HEK293 (cell line): ENCODE measurements around the gene IDUA.

Source experiments
- CTCF ChIA-PET: fragments of 350-600 bp; formaldehyde crosslinking; extraction: SDS; loops from one replicate; lab custom pipeline; 2021; ENCODE audit warnings: antibody characterized with exemption; lab: Yijun Ruan, JAX
- POLR2A ChIA-PET: fragments of 300-600 bp; formaldehyde crosslinking; extraction: SDS; loops from one replicate; lab custom pipeline; 2020; ENCODE audit warnings: antibody characterized with exemption, inconsistent platforms; lab: Yijun Ruan, JAX
- H3K27ac ChIP-seq: fragments of 200-500 bp; sonication (Bioruptor generic); 2 replicates; pipeline ENCODE4 v1.5.1; 2014; ENCODE audit warnings: low read depth, low read length, control low read depth, inconsistent platforms; ENCODE audit errors: extremely low read depth
- H3K36me3 ChIP-seq, 2 experiments: fragments of 200-500 bp in 1 of 2; sonication (Bioruptor generic) in 1 of 2; 1 replicate in 1 of 2; 2 replicates in 1 of 2; pipeline ENCODE4 v1.5.1; 2014 to 2017; ENCODE audit warnings: inconsistent platforms in 2 of 2, low read length in 2 of 2; ENCODE audit not compliant: control insufficient read depth in 2 of 2, insufficient read depth in 1 of 2
- H3K4me1 ChIP-seq: fragments of 200-500 bp; sonication (Bioruptor generic); 2 replicates; pipeline ENCODE4 v1.5.1; 2014; ENCODE audit warnings: mild to moderate bottlenecking, low read length, inconsistent platforms; ENCODE audit not compliant: control insufficient read depth, insufficient read depth
- H3K4me3 ChIP-seq: 2 replicates; pipeline ENCODE4 v1.5.1; 2011; ENCODE audit warnings: low read depth, mild to moderate bottlenecking, control low read depth, low read length, moderate library complexity
- H3K9me3 ChIP-seq: fragments of 200-500 bp; sonication (Bioruptor generic); 2 replicates; pipeline ENCODE4 v1.5.1; 2014; ENCODE audit warnings: low read depth, low read length, inconsistent platforms; ENCODE audit not compliant: control insufficient read depth, insufficient read depth
- BCL11A ChIP-seq: fragments of 450-650 bp; formaldehyde crosslinking; IDR thresholded peaks from 2 replicates; pipeline ENCODE4 v1.5.1; 2016; ENCODE audit warnings: low read depth, missing biosample characterization, missing genetic modification characterization
- HOXD13 ChIP-seq: sonication (generic); formaldehyde crosslinking; IDR thresholded peaks from 2 replicates; pipeline ENCODE4 v1.8.0; 2022; ENCODE audit warnings: missing genetic modification reagents, borderline replicate concordance
- KLF10 ChIP-seq: fragments of 450-650 bp; IDR thresholded peaks from 2 replicates; pipeline ENCODE4 v1.5.1; 2018; ENCODE audit warnings: missing biosample characterization, mild to moderate bottlenecking, missing genetic modification characterization
- KLF7 ChIP-seq: fragments of 450-650 bp; formaldehyde crosslinking; IDR thresholded peaks from 2 replicates; pipeline ENCODE4 v1.5.1; 2016; ENCODE audit warnings: missing biosample characterization, missing genetic modification characterization, borderline replicate concordance
- KLF9 ChIP-seq: fragments of 450-650 bp; formaldehyde crosslinking; IDR thresholded peaks from 2 replicates; pipeline ENCODE4 v1.5.1; 2016; ENCODE audit warnings: missing biosample characterization, missing genetic modification characterization, low read depth
- RBAK ChIP-seq: fragments of 450-650 bp; formaldehyde crosslinking; IDR thresholded peaks from 2 replicates; pipeline ENCODE4 v1.5.1; 2016; ENCODE audit warnings: missing biosample characterization, missing genetic modification characterization
- ZNF335 ChIP-seq: fragments of 450-650 bp; formaldehyde crosslinking; conservative IDR thresholded peaks from 2 replicates; pipeline ENCODE4 v1.5.1; 2016; ENCODE audit warnings: missing biosample characterization, missing genetic modification characterization
- ZNF423 ChIP-seq: fragments of 450-650 bp; formaldehyde crosslinking; IDR thresholded peaks from 2 replicates; pipeline ENCODE4 v1.5.1; 2016; ENCODE audit warnings: missing biosample characterization, missing genetic modification characterization
- ZNF501 ChIP-seq: fragments of 450-650 bp; formaldehyde crosslinking; IDR thresholded peaks from 2 replicates; pipeline ENCODE4 v1.5.1; 2016; ENCODE audit warnings: missing biosample characterization, missing genetic modification characterization
- ZNF529 ChIP-seq: fragments of 450-650 bp; formaldehyde crosslinking; IDR thresholded peaks from 2 replicates; pipeline ENCODE4 v1.5.1; 2017; ENCODE audit warnings: missing genetic modification characterization, missing biosample characterization; ENCODE audit not compliant: insufficient replicate concordance
- ZNF600 ChIP-seq: fragments of 450-650 bp; formaldehyde crosslinking; IDR thresholded peaks from 2 replicates; pipeline ENCODE4 v1.5.1; 2016; ENCODE audit warnings: missing biosample characterization, missing genetic modification characterization
- ZNF610 ChIP-seq: fragments of 450-650 bp; formaldehyde crosslinking; IDR thresholded peaks from 2 replicates; pipeline ENCODE4 v1.5.1; 2016; ENCODE audit warnings: missing biosample characterization, missing genetic modification characterization, borderline replicate concordance
- ZNF777 ChIP-seq: fragments of 450-650 bp; formaldehyde crosslinking; IDR thresholded peaks from 2 replicates; pipeline ENCODE4 v1.5.1; 2017; ENCODE audit warnings: missing biosample characterization, missing genetic modification characterization, borderline replicate concordance
- ZSCAN23 ChIP-seq: fragments of 450-650 bp; formaldehyde crosslinking; IDR thresholded peaks from 2 replicates; pipeline ENCODE4 v1.5.1; 2016; ENCODE audit warnings: missing biosample characterization, missing genetic modification characterization
- TF ChIP-seq, protein P1 (sequence below): fragments of 450-650 bp; formaldehyde crosslinking; IDR thresholded peaks from 2 replicates; pipeline ENCODE4 v1.5.1; 2016; ENCODE audit warnings: missing biosample characterization, missing genetic modification characterization
- TF ChIP-seq, protein P2 (sequence below): fragments of 450-650 bp; formaldehyde crosslinking; IDR thresholded peaks from 2 replicates; pipeline ENCODE4 v1.5.1; 2017; ENCODE audit warnings: missing biosample characterization, missing genetic modification characterization
- TF ChIP-seq, protein P3 (sequence below): fragments of 450-650 bp; IDR thresholded peaks from 2 replicates; pipeline ENCODE4 v1.5.1; 2018; ENCODE audit warnings: missing biosample characterization, mild to moderate bottlenecking, missing genetic modification characterization
- TF ChIP-seq, protein P4 (sequence below): fragments of 450-650 bp; formaldehyde crosslinking; IDR thresholded peaks from 2 replicates; pipeline ENCODE4 v1.5.1; 2017; ENCODE audit warnings: missing biosample characterization, mild to moderate bottlenecking, missing genetic modification characterization, moderate library complexity

The IDUA gene

DNA sequence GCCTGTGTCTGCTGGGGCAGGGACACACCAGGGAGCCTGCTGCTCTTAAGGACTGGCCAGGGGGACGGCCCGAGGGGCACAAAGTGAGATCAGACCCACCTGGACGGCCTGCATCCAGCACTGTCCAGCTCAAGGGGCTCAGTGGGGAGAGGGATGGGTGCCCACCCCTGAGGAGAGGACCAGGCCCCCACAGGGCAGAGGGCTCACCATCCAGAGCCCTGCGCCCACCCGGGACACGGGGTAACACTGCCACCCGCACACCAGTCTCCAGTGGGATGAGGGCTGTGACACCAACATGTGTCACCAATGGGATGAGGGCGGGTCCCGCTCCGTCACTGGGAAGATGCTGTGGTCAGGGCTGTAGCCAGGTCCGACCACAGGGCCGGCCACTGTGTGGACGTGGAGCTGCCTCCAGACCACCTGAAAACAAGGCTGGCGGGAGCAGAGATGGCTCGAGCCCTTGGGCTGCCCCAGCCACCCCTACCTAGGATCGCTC, 26.7 kb upstream of the IDUA start (continued):
- TF ChIP-seq, protein P1, sequence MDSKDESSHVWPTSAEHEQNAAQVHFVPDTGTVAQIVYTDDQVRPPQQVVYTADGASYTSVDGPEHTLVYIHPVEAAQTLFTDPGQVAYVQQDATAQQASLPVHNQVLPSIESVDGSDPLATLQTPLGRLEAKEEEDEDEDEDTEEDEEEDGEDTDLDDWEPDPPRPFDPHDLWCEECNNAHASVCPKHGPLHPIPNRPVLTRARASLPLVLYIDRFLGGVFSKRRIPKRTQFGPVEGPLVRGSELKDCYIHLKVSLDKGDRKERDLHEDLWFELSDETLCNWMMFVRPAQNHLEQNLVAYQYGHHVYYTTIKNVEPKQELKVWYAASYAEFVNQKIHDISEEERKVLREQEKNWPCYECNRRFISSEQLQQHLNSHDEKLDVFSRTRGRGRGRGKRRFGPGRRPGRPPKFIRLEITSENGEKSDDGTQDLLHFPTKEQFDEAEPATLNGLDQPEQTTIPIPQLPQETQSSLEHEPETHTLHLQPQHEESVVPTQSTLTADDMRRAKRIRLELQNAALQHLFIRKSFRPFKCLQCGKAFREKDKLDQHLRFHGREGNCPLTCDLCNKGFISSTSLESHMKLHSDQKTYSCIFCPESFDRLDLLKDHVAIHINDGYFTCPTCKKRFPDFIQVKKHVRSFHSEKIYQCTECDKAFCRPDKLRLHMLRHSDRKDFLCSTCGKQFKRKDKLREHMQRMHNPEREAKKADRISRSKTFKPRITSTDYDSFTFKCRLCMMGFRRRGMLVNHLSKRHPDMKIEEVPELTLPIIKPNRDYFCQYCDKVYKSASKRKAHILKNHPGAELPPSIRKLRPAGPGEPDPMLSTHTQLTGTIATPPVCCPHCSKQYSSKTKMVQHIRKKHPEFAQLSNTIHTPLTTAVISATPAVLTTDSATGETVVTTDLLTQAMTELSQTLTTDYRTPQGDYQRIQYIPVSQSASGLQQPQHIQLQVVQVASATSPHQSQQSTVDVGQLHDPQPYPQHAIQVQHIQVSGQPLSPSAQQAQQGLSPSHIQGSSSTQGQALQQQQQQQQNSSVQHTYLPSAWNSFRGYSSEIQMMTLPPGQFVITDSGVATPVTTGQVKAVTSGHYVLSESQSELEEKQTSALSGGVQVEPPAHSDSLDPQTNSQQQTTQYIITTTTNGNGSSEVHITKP (tag by site-specific recombination), result no peak
- TF ChIP-seq KLF9 (tag by site-specific recombination), result no peak
- no peak for TF ChIP-seq ZNF423
- no peak for TF ChIP-seq HOXD13
- no peak for TF ChIP-seq KLF10 (tag by site-specific recombination)
- TF ChIP-seq ZNF600 (tag by site-specific recombination), result no peak
- TF ChIP-seq, protein P2, sequence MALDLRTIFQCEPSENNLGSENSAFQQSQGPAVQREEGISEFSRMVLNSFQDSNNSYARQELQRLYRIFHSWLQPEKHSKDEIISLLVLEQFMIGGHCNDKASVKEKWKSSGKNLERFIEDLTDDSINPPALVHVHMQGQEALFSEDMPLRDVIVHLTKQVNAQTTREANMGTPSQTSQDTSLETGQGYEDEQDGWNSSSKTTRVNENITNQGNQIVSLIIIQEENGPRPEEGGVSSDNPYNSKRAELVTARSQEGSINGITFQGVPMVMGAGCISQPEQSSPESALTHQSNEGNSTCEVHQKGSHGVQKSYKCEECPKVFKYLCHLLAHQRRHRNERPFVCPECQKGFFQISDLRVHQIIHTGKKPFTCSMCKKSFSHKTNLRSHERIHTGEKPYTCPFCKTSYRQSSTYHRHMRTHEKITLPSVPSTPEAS (tag by site-specific recombination), result no peak
- no peak for TF ChIP-seq ZNF501 (tag by site-specific recombination)
- no peak for TF ChIP-seq ZNF777
- no peak for TF ChIP-seq ZSCAN23
- no peak for TF ChIP-seq ZNF610 (tag by site-specific recombination)
- TF ChIP-seq KLF7, result no peak
- TF ChIP-seq, protein P3, sequence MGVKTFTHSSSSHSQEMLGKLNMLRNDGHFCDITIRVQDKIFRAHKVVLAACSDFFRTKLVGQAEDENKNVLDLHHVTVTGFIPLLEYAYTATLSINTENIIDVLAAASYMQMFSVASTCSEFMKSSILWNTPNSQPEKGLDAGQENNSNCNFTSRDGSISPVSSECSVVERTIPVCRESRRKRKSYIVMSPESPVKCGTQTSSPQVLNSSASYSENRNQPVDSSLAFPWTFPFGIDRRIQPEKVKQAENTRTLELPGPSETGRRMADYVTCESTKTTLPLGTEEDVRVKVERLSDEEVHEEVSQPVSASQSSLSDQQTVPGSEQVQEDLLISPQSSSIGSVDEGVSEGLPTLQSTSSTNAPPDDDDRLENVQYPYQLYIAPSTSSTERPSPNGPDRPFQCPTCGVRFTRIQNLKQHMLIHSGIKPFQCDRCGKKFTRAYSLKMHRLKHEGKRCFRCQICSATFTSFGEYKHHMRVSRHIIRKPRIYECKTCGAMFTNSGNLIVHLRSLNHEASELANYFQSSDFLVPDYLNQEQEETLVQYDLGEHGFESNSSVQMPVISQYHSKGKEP (tag by site-specific recombination), result no peak
- no peak for TF ChIP-seq RBAK (tag by site-specific recombination)

DNA sequence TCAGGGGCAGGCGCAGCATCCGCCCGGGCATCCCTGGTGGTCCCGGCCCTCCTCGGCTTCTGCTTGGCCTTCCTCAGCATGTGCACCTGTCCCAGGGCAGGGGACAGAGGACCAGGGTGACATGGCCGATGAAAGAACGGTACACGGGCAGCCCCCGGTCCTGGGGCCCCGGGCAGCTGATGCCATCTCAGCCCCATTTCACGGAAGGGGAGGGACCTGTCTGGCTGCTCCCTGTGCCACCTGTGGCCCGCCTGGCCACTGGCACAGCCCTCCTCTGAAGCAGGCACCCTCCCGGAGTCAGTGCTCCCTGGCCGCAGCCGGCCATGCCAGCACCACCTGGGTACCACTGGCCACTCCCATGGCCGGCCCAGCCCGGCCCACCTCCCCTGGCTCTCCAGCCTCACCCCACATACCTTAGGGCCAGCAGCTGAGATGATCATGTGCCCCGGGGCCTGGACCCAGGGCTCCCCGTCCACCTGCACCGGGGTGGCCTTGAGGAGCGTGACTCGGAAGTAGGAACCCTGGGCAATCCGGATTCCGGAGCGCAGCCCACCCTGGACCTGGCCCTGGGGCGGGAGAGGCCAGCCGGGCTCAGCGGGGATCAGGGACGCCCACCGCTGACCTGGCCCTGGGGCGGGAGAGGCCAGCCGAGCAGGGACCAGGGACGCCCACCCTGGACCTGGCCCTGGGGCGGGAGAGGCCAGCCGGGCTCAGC, 26.1 kb upstream of the IDUA start:
- Histone ChIP-seq H3K27ac (no peak overlapping the region), H3K9me3 (no peaks in the 10 kb centered on the region), H3K36me3 (peaks cover 0 to 70% of the 10 kb centered on the region in 2 experiments; a peak in 1 of 3 replicates), H3K4me1 (no peaks in the 10 kb centered on the region), H3K4me3 (no peak overlapping the region)
- POLR2A ChIA-PET, result no interaction called here
- TF ChIP-seq ZNF335 (tag by site-specific recombination) (no peak), KLF7 (no peak), BCL11A (tag by site-specific recombination) (no peak), ZSCAN23 (no peak), ZNF529 (tag by site-specific recombination) (no peak)
- TF ChIP-seq, protein P4, sequence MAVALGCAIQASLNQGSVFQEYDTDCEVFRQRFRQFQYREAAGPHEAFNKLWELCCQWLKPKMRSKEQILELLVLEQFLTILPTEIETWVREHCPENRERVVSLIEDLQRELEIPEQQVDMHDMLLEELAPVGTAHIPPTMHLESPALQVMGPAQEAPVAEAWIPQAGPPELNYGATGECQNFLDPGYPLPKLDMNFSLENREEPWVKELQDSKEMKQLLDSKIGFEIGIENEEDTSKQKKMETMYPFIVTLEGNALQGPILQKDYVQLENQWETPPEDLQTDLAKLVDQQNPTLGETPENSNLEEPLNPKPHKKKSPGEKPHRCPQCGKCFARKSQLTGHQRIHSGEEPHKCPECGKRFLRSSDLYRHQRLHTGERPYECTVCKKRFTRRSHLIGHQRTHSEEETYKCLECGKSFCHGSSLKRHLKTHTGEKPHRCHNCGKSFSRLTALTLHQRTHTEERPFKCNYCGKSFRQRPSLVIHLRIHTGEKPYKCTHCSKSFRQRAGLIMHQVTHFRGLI, result no peak
- CTCF ChIA-PET, result no interaction called here
